MM.1S (cell line): ENCODE results near the gene MPV17.
"Not testable (repeated sequence)": the region's sequence is repeated elsewhere in the genome, so short reads cannot be mapped to it uniquely, and the experiment has no call there.

ENCODE experiments used
- DNase-seq: peaks from one replicate; pipeline ENCODE4 v3.0.0-alpha.2; 2015
- H2AFZ ChIP-seq: fragments of 300-600 bp; sonication (generic); 2 replicates; pipeline ENCODE4 v1.6.0; 2016; ENCODE audit warnings: antibody characterized with exemption, low read length
- H3F3A ChIP-seq: fragments of 300-600 bp; sonication (generic); 2 replicates; pipeline ENCODE4 v1.6.1; 2016; ENCODE audit warnings: mild to moderate bottlenecking, antibody characterized with exemption, low read length, moderate library complexity, mixed read lengths; ENCODE audit not compliant: insufficient read depth
- H3K27ac ChIP-seq: fragments of 300-600 bp; sonication (generic); 2 replicates; pipeline ENCODE4 v1.5.1; 2016; ENCODE audit warnings: mild to moderate bottlenecking, low read length
- H3K27me3 ChIP-seq: fragments of 300-600 bp; sonication (generic); replicated peaks from 2 replicates; pipeline ENCODE4 v1.6.0; 2016; ENCODE audit warnings: low read length; ENCODE audit not compliant: insufficient read depth
- H3K36me3 ChIP-seq: fragments of 300-600 bp; sonication (generic); replicated peaks from 2 replicates; pipeline ENCODE4 v1.6.1; 2016; ENCODE audit warnings: mild to moderate bottlenecking, low read length, mixed read lengths; ENCODE audit not compliant: insufficient read depth
- H3K4me1 ChIP-seq: fragments of 300-600 bp; sonication (generic); 2 replicates; pipeline ENCODE4 v1.6.1; 2016; ENCODE audit warnings: low read length, mixed read lengths
- H3K4me2 ChIP-seq: fragments of 300-600 bp; sonication (generic); 2 replicates; pipeline ENCODE4 v1.6.0; 2016; ENCODE audit warnings: low read depth, low read length
- H3K4me3 ChIP-seq: fragments of 300-600 bp; sonication (generic); 2 replicates; pipeline ENCODE4 v1.5.1; 2016; ENCODE audit warnings: low read length, mixed read lengths
- H3K79me2 ChIP-seq: fragments of 300-600 bp; sonication (generic); 2 replicates; pipeline ENCODE4 v1.6.1; 2016; ENCODE audit warnings: mixed run types, low read length, mixed read lengths
- H3K9ac ChIP-seq: fragments of 300-600 bp; sonication (generic); 2 replicates; pipeline ENCODE4 v1.6.1; 2016; ENCODE audit warnings: low read length, mixed read lengths
- H3K9me2 ChIP-seq: fragments of 300-600 bp; sonication (generic); replicated peaks from 2 replicates; pipeline ENCODE4 v1.6.1; 2016; ENCODE audit warnings: mild to moderate bottlenecking, low read length, mixed read lengths; ENCODE audit not compliant: insufficient read depth
- H3K9me3 ChIP-seq: fragments of 300-600 bp; sonication (generic); replicated peaks from 2 replicates; pipeline ENCODE4 v1.6.1; 2016; ENCODE audit warnings: mild to moderate bottlenecking, low read length, mixed read lengths; ENCODE audit not compliant: insufficient read depth
- H4K20me1 ChIP-seq: fragments of 300-600 bp; sonication (generic); 2 replicates; pipeline ENCODE4 v1.6.1; 2016; ENCODE audit warnings: mild to moderate bottlenecking, low read length, moderate library complexity, mixed read lengths; ENCODE audit not compliant: insufficient read depth
- EZH2 ChIP-seq: fragments of 300-600 bp; sonication (generic); optimal IDR thresholded peaks from 2 replicates; pipeline ENCODE3; 2017; ENCODE audit warnings: low read depth, mild to moderate bottlenecking, antibody characterized with exemption, low read length, mixed read lengths
- EZH2phosphoT487 ChIP-seq: fragments of 300-600 bp; sonication (generic); IDR thresholded peaks from 2 replicates; pipeline ENCODE4 v1.6.1; 2018; ENCODE audit warnings: antibody characterized with exemption, low read length
- TF ChIP-seq, protein P1 (sequence below): fragments of 300-600 bp; sonication (generic); IDR thresholded peaks from 2 replicates; pipeline ENCODE4 v1.5.1; 2016; ENCODE audit warnings: antibody characterized with exemption, low read length, mixed read lengths

The MPV17 gene

GRCh38 chr2:27271631-27272340 is 51.1 kb downstream of the MPV17 start:
- H3F3A ChIP-seq = no peaks in the 10 kb centered on the region
- no peaks in the 10 kb centered on the region for H3K4me1 ChIP-seq
- no peaks in the 10 kb centered on the region for H3K9me2 ChIP-seq
- H4K20me1 ChIP-seq = no peaks in the 10 kb centered on the region
- no peak overlapping the region for H3K27ac ChIP-seq
- H3K4me3 ChIP-seq = no peak overlapping the region
- H3K9me3 ChIP-seq = no peaks in the 10 kb centered on the region
- no peaks in the 10 kb centered on the region for H3K27me3 ChIP-seq
- no peak overlapping the region for H3K4me2 ChIP-seq
- no peak overlapping the region for H3K9ac ChIP-seq
- H3K36me3 ChIP-seq = no peaks in the 10 kb centered on the region
- no peak overlapping the region for H2AFZ ChIP-seq
- no peaks in the 10 kb centered on the region for H3K79me2 ChIP-seq
- TF ChIP-seq, protein P1, sequence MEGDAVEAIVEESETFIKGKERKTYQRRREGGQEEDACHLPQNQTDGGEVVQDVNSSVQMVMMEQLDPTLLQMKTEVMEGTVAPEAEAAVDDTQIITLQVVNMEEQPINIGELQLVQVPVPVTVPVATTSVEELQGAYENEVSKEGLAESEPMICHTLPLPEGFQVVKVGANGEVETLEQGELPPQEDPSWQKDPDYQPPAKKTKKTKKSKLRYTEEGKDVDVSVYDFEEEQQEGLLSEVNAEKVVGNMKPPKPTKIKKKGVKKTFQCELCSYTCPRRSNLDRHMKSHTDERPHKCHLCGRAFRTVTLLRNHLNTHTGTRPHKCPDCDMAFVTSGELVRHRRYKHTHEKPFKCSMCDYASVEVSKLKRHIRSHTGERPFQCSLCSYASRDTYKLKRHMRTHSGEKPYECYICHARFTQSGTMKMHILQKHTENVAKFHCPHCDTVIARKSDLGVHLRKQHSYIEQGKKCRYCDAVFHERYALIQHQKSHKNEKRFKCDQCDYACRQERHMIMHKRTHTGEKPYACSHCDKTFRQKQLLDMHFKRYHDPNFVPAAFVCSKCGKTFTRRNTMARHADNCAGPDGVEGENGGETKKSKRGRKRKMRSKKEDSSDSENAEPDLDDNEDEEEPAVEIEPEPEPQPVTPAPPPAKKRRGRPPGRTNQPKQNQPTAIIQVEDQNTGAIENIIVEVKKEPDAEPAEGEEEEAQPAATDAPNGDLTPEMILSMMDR = no peak
- TF ChIP-seq EZH2 (no peak), EZH2phosphoT487 (no peak)
- no peak for DNase-seq

- no peak overlapping the region for H3K4me2 ChIP-seq
- no peaks in the 10 kb centered on the region for H3K9me2 ChIP-seq
- H3K9me3 ChIP-seq = no peaks in the 10 kb centered on the region
- H2AFZ ChIP-seq = no peak overlapping the region
- no peaks in the 10 kb centered on the region for H3K79me2 ChIP-seq
- H3F3A ChIP-seq = no peaks in the 10 kb centered on the region
- no peak for DNase-seq
- no peaks in the 10 kb centered on the region for H4K20me1 ChIP-seq
- no peak overlapping the region for H3K4me3 ChIP-seq
- H3K27me3 ChIP-seq = peaks cover 1% of the 10 kb centered on the region; the same call in 1 of the 2 replicates
- no peaks in the 10 kb centered on the region for H3K4me1 ChIP-seq
- no peaks in the 10 kb centered on the region for H3K36me3 ChIP-seq
- H3K27ac ChIP-seq = no peak overlapping the region
- no peak for TF ChIP-seq EZH2
- TF ChIP-seq, protein P1 = no peak
- TF ChIP-seq EZH2phosphoT487 = no peak
- no peak overlapping the region for H3K9ac ChIP-seq
These were observed 52.2 kb downstream of the MPV17 start for GRCh38 chr2:27270670-27271069.

DNA sequence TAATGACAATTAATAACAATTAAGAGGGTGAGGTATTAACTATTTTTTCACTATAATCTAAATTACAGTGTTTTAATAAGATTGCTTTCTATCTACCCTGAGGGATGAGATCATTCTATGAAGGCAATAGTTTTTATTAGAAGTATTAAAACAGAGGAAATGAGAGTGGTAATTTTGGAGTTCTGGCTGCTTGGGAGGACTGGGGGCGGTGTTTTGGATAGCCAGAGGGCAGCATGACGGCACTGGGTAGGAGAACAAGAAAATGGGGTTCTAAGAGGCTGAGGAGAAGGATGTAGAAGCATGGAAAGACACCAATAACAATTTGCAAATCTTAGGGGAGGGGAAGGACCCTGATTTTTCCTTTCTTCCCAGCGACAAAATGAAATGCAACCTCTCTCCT is 52.8 kb downstream of the MPV17 start:
- Histone ChIP-seq H3K9ac (no peak overlapping the region), H3K27me3 (peaks cover 6% of the 10 kb centered on the region), H3K27ac (no peak overlapping the region), H3K4me2 (no peak overlapping the region), H4K20me1 (no peaks in the 10 kb centered on the region), H3F3A (no peaks in the 10 kb centered on the region), H3K4me3 (no peak overlapping the region), H3K79me2 (no peaks in the 10 kb centered on the region), H3K9me2 (no peaks in the 10 kb centered on the region), H2AFZ (no peak overlapping the region), H3K4me1 (no peaks in the 10 kb centered on the region), H3K36me3 (no peaks in the 10 kb centered on the region), H3K9me3 (no peaks in the 10 kb centered on the region)
- no peak for DNase-seq
- TF ChIP-seq, protein P1 = no peak

DNA sequence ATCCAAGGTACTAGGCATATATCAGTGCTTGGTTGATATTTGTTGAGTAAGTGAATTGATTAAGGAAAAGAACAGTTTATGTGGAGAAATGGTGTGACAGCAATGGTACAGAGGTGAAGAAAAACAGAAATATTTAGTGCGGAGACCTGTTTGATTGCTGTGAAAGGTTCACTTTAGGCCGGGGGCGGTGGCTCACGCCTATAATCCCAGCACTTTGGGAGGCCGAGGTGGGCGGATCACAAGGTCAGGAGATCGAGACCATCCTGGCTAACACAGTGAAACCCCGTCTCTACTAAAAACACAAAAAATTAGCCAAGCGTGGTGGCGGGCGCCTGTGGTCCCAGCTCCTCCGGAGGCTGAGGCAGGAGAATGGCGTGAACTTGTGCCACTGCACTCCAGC is 54.6 kb downstream of the MPV17 start:
- H3F3A ChIP-seq, H3K27ac ChIP-seq, H3K9me2 ChIP-seq, H2AFZ ChIP-seq, H4K20me1 ChIP-seq, H3K79me2 ChIP-seq, H3K4me2 ChIP-seq, H3K36me3 ChIP-seq, H3K9ac ChIP-seq, DNase-seq, H3K9me3 ChIP-seq, H3K4me3 ChIP-seq, H3K4me1 ChIP-seq: not testable (repeated sequence)
- H3K27me3 ChIP-seq = peaks cover 25% of the 10 kb centered on the region
